HG03439 (cell line): ENCODE results near the gene IZUMO1R.
"Not testable (repeated sequence)": the region's sequence is repeated elsewhere in the genome, so short reads cannot be mapped to it uniquely, and the experiment has no call there.

Source experiments
- ATAC-seq: cut with Tn5 transposase; IDR thresholded peaks from one replicate; pipeline ENCODE4 v1.9.1; 2021; ENCODE audit warnings: mild to moderate bottlenecking, moderate library complexity; ENCODE audit not compliant: unreplicated experiment

The IZUMO1R gene

DNA sequence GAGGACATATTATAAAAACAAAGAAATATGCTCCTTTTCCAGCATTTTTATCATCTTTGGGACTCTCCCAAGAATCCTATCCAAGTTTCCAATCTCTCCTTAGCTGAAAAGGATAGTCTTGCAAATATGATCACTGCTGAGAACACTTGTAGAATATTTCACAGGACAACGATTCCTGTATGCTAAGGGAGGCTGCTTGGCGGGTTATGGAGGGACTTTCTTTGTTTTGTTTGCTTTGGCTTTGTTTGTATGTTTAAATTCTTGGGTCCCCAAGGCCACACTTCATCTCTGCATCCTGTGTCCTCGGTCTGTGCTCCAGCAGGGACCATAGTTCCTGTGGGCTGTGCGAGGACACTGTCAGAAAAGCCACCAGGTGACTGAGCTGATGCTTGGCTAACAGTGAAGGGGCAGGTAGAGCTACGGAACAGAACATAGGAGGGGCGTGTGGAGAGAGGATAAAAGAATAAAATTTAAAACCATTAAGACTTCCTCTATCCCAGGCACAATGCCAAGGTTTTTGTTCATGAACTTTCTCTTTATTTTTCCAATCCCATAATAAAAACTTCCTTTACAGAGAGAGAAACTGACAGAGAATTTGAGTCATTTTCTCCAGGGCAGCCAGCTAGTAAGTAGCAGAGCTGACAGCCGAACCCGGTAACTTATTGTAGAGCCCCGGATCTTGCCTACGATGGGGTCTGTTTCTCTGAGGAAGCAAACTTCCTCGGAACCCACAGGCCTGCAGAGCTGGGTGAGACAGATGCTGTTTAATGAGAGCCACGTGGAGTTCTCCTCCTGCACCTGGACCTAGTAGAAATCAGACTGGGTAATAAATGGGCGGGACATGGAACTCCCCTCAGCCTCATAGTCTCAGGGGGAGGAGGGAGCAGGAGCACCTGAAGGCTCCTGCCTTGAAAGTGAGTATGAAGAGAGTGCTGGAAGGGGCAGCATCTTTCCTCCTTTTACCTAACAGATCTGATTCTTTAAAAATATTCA lies at the start of gene IZUMO1R:
IZUMO1R (plus strand) TSS at position 615 of the 993 bp plus-strand sequence. CDS start 1,057 bp downstream, outside the sequence.
- no peak for ATAC-seq

DNA sequence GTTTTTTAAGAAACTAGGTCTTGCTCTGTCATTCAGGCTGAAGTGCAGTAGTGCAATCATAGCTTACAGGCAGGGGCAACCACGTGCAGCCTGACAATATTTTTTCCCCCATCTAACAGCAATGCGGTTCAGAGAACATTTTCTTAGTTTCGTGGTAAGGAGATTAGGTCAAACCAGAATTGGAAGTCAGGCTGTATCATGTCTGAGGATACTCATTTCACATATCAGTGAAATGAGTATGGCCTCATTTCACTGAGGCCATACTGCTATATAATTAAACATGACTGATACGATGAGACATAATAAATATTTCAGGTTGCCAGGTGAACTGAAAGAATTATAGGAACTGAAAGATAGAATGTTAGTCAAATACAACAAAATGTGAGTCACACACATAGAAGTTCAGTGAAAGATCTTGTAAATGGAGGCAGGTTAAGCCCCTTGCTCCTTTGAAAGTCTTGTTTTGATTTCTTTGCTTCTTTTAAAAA lies 32.5 kb upstream of the IZUMO1R start:
- ATAC-seq: peak; percentile 96

DNA sequence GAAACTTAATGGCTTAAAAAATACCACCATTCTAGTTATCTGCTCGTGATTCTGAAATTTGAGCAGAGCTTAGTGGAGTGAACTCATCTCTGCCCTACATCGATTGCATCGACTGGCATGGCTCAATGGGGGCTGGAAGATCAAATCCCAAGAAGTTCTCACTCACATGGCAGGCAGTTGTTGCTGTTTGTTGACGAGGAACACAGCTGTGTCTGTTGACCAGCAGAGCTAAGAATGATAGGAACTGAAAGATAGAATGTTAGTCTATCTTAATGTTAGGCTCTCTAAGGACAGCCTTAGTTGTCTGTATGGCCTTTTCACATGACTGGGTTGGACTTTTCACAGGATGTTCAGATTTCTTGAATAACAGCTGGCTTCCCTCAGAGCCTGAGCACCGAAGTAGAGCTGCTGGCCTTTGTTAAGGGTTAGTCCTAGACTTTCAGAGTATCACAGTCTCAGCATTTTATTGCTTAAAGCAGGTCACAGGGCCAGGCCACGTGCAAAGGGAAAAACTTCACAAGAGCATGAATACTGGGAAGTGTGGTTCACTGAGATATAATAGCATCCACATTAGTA lies 31.6 kb upstream of the IZUMO1R start:
- ATAC-seq: no peak

DNA sequence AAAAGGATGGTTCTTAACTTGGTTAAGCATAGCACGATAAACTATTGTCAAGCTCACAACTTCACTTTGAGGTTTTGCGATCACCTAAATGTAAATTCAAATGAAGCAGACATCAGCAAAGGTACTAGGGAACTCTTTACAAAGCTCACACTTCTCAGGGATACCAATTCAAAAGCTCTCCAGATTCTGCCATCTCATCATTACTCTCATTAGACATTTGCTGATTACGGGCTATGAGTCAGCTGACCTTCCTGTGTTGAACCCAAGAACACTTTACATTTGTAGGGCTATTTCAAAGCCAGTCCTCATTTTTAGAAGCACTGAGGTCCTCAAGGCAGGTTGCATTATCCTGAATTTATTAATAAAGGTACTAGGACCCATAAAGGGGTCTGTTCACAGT lies 28.4 kb upstream of the IZUMO1R start:
- ATAC-seq: no peak

DNA sequence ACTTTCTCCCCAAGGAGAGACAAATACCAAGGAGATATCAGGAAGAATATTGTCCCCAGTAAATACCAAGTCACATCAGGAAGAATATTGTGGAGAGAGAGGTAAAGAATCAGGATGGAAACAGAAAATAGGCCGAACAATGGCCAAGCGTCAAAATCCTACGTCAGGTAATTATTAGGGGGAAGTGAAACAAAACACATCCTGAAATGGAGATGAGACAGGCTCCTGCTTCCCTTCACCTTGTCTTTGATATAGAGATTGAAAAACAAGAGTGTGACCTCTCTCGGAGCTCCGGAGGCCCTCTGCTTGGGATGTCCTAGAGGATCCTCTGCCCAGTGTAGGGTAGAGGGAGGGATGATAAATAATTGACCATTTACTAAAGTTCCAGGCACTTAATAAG lies 27.4 kb upstream of the IZUMO1R start:
- ATAC-seq: no peak

DNA sequence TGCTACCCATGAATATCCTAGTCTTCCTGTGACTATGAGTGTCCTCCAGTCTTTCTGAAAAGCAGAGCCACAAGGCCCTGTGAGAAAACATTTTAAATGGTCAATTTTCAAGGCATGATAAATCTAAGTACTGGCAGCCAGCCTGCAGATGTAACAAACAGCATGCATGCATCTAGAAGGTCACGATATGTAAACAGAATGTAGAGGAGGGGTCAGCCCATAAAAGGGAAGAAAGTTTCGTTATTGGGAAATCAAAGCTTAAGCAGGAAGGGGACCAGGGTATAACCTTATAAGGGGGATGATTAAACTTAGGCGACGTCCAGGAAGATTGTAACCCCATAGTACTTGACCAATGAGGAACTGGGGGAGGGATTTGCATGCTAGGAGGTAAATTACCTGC lies 26.2 kb upstream of the IZUMO1R start:
- ATAC-seq: not testable (repeated sequence)

DNA sequence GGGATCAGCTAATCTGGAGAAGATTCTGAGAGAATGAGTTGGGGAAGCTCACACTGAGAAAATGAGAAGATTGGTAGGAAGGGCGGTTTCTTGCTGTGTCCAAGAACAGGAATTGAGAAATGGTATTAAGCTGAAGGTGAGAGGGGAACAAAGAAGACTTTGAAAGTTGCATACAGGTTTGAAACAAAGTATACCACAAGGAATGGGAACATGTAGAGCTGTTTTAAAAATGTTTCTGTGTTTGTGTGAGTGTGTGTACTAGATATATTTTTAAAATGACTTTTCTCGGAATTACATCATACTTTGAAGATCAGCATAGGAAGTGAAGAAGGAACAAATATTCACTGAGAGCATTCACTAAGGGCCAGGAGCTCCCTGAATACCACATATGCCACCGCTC lies 24.4 kb upstream of the IZUMO1R start:
- ATAC-seq: no peak

DNA sequence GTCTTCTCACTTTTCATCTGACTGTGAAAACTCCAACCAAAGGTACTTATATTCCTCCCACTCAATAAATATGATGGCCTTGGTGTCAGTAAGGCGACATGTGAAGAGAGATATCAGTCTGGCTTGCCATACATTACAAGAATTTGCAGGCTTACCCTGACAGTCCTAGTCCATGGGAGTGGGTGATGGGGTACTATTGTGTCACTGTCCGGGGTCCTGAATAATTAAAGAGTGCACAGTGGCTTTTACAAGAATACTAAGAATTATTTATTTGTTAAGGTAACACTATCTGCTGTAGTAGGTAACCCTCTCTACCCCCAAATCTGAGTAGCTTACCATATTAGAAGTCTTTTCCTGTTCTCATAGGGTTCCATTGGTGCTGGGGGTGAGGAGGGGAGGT lies 23.1 kb upstream of the IZUMO1R start:
- ATAC-seq: no peak

DNA sequence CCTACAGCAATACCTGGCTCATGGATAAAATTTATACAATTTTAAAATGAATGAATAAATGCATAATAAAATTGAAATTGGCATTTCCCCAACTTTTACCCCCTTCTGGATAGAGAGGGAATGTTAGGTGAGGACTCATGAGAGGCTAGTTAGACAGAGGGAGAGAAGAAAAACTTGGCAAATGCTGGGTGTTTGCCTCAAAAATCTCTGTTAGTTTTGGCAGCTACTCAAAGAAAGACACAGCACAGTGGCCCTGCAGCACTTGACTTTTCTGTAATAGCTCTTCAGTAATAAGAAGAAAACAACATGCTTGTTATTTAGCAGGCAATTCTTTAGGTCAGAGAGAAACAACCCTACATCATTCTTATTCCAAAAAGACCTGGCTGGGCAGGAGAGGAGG lies 20.7 kb upstream of the IZUMO1R start:
- no peak for ATAC-seq

DNA sequence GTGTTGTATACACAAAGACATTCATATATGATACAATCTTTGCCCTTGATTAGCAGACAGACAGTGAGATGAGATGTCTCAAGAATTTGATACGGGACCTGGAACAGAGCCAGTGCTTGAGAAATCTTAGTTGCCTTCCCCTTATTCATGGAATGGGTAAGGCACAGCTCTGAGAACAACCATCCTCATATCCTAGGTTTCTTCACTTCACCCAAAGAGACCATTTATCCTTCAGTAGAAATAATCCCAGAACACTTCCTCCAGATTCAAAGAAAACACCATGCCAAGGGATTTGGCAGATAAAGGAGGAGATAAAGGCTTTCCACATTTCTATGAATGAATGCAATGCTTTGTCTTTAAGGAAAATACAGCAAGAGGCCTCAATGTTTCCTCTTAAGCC lies 8.8 kb upstream of the IZUMO1R start:
- no peak for ATAC-seq

DNA sequence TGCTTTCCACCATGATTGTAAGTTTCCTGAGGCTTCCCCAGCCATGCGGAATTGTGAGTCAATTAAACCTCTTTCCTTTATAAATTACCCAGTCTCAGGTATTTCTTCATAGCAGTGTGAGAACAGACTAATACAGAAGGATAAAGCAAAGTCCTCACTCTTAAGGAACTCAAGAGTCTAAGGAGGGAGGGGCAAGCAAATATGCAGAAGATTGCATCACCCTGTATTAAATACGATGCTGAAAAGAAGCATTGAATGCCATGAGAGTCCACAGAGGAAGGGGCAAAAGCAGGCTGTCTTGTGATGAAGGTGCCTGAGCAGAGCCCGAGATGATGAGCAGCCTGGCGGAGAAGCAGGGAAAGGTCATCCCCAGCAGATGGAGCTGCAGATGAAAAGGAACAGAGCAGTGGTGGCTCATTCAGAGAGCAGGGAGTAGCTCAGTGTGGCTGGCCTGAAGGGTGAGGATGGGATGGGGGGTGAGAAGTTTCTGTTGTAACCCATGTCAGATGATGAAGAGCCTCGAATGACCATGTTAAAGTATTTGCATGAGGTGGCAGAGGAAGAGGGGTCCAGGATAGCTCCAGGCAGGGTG lies 6.3 kb upstream of the IZUMO1R start:
- no peak for ATAC-seq

DNA sequence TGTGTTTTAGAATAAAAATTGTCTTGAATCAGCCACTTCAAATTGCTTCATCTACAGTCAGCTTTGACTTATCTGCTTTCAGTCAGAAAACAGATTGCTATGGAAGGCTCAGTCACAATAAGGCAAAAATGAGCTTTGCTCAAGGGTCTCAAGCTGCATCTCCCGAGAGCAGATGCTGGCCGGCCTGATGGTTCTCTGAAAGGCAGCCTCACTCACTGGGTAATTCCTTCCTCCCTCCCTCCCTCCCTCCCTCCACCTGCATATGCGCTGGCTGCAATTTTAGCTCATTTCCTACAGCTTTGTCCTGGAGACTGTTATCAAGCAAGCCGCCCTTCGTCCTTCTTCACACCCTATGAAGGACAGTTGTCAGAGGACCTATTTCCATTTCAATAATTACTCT lies 1.6 kb upstream of the IZUMO1R start:
- no peak for ATAC-seq

DNA sequence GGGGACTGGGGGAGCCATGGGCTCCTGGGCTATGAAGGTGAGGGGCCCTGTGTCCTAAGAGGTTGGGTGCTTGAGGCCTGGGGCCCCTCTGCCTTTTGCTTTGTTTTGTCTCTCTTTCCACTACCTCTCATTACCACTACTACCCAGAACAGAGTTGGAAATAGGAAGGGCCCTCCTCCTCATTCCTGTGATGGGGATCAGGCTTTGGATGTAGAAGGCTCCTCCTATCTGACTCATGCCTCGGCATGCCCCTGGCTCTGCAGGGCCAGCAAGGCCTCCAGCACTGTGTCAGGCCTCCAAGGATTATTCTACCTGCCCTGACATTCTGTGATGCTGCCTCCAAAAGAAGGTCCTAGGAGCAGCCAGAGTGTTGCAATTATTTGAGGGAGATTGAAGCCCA lies 766 bp downstream of the IZUMO1R start:
- ATAC-seq: no peak

DNA sequence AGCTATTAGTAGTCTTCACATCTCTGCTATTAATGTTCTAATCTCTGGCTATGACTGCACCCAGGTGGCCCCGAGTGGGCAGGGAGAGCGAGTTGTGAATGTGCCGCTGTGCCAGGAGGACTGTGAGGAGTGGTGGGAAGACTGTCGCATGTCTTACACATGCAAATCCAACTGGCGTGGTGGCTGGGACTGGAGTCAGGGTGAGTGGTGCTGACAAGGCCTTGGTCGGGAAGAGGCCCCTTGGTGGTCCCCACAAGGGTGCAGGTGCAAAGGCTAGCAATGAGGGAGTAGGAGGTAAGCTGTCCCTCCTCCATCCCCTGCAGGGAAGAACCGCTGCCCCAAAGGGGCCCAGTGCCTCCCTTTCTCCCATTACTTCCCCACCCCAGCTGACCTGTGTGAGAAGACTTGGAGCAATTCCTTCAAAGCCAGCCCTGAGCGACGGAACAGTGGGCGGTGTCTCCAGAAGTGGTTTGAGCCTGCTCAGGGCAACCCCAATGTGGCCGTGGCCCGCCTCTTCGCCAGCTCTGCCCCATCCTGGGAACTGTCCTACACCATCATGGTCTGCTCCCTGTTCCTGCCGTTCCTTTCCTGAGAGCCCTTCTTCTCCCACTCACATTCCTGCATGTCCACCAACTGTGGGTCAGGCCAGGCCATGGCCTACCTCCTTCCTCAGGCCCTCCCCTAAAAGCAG lies 2.9 kb downstream of the IZUMO1R start:
- no peak for ATAC-seq

DNA sequence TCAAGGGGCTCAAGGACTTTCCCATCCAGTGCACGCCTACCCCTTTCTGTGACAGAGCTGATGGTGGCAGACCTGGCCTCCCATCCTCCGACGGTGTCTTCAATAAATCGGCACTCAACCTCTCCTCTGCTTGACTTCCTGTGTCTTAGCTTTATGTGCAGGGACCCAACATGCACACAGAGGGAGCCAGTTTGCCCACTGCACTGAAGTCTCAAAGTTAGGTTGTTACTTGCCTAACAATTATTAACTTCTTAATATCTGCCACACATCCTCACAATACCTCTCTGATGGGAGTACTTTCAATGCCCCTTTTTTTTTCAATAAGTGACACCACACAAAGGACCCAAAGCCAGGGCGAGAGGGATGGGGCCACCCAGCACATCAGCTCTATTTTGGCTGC lies 3.6 kb downstream of the IZUMO1R start:
- no peak for ATAC-seq

DNA sequence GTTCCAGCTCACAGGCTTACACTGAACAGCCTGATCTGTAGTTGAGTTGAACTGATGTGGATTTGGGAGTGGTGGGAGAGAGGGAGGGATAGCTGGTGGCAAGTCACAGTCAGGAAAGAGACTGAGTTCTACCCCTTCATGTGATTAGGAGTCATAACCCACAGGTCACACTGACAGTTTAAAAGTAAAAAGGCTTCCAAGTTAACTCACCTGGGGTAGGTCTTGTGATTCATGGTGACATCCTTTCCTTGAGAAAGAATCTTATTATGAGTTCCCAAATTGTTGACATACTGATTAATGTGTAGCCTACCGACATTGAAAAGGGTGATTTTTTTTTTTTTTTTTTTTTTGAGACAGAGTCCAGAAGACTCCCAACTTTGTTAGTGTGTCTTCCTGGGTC lies 5.4 kb downstream of the IZUMO1R start:
- ATAC-seq: no peak

DNA sequence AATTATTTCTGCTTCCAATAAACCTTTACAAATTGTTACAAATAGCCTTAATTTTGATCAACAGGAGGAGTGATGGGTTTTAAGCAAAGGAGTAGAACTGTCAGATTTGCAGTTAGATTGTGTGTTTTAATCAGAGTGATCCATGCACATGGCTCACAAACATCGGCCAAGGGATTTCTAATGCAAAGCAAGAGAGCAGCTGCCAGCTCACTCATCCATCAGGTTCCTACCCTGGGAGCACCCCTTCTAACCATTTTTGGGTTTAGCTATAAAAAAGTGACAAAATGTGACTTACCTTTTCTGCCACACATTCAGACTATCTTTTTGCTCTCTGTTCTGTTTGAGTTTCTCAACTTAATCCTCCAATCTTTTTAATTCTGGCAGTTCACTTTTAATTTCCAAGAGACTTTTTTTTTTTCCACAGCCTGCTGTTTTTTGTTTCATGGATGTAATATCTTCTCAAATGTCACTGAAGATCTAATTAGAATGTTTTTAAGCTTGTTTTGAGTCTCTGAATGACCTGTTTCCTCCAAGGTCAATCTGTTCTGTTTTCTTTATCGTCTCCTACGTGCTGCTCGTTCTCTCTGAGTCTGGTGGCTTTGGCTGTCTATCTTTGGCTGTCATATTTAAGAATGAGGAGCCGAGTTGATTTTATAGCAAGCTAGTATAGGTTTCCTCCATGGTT lies 6.0 kb downstream of the IZUMO1R start:
- no peak for ATAC-seq

DNA sequence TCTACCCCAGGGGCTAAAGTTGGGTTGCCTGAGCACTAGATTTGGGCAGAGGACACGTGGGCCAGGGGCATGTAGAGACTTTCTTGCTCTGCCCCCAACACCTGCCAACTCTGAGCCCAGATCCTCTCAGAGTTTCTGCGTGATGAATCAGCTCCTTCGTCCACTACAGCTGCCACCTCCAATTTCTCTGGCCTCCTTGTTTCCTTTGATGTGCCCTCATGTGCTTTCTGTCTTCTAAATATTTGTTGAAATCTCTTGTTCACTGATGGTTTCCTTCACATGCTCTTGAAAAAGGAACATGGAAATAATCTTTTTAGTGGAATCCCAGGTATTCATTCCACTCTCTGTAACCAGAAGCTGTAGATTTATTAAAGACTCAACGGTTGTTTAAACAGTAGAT lies 8.0 kb downstream of the IZUMO1R start:
- no peak for ATAC-seq

DNA sequence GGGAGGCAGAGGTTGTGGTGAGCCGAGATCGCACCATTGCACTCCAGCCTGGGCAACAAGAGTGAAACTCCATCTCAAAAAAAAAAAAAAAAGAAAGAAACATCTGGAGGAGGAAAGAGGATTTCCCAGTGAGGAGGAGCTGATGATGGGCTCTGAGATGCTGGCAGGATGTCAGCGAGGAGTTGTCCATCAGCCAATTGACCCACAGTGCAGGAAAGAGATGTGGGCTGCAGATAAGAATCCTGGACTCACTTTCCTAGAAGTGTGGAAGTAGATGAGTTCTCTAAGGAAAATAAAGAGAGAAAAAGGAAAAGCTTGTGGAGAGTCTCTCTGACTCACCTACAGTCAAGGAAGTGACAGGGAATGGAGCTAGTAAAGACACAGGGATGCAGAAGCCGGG lies 9.7 kb downstream of the IZUMO1R start:
- no peak for ATAC-seq

DNA sequence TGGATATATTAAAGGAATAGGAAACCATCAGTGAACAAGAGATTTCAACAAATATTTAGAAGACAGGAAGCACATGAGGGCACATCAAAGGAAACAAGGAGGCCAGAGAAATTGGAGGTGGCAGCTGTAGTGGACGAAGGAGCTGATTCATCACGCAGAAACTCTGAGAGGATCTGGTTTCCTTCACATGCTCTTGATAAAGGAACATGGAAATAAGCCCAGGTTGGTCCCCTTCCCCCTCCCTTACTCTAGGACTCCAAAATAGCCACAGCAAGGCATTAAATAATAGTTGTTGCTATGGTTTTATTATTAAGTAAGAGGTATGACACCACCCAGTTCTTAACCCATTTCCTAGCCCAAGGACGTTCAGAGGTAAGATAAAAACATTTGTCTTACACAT lies 11.3 kb downstream of the IZUMO1R start:
- no peak for ATAC-seq

DNA sequence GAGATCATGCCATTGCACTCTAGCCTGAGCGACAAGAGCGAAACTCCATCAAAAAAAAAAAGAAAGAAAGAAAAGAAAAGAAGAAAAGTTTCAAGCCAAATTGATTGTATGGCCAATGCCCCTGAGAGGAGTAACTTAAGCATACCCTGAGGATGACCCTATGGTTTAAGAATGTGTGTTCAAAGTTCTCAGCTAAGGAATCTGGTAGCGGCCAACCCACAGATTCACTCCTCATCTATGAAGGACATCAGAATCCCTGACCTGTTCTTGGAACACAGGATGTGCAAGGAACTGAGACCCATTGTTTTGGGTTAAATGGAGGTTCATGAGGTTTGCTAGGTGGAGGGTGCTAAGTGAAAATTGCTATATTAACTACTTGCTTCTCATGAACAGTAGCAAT lies 18.1 kb downstream of the IZUMO1R start:
- no peak for ATAC-seq
